ENCODE measurements around the gene CLIC4. TPM values are rescaled to one million over a fixed set of nuclear protein-coding genes. Genes with fewer than 3 reads are reported as not detected.

CLIC4 gene
- total and polyA plus RNA-seq, 9 of the 15 experiments (the other 6 are each of a cell fraction or from before 2014, with no cell fraction given) = 16.0 to 67.5 (median 38.4) TPM

DNA sequence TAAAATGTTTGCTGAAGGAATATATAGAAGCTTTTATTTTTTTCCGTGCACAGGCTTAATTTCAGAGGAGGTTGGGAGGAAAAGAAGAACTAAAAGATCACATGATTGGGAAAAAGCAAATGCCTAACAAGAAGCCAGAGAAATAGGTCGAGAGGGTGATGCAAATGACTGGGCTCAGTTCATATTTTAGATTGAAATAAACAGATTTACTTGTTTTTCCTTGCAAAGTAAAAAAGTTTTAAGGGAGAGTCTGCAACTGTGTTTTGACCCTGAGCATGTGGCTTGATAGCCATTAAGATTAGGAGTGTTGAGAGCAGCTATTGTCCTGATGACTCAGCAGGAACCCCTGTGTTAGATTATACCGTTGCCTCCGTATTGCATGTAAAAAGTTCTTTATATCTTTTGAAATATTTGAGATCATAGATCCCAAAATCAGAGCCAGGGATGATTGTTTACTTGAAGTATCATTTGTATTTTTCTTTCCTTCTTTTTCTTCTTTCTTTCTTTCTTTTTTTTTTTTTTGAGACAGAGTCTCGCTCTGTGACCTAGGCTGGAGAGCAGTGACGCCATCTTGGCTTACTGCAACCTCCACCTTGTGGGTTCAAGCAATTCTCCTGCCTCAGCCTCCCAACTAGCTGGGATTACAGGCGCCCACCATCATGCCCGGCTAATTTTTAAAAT is 20.2 kb downstream of the CLIC4 start (continued):
- TF ChIP-seq RBM17 (IDR thresholded peaks at IDR 0.05; ENCODE audit: borderline replicate concordance, low read depth, low read length) = no peak
- TF ChIP-seq, protein P1, sequence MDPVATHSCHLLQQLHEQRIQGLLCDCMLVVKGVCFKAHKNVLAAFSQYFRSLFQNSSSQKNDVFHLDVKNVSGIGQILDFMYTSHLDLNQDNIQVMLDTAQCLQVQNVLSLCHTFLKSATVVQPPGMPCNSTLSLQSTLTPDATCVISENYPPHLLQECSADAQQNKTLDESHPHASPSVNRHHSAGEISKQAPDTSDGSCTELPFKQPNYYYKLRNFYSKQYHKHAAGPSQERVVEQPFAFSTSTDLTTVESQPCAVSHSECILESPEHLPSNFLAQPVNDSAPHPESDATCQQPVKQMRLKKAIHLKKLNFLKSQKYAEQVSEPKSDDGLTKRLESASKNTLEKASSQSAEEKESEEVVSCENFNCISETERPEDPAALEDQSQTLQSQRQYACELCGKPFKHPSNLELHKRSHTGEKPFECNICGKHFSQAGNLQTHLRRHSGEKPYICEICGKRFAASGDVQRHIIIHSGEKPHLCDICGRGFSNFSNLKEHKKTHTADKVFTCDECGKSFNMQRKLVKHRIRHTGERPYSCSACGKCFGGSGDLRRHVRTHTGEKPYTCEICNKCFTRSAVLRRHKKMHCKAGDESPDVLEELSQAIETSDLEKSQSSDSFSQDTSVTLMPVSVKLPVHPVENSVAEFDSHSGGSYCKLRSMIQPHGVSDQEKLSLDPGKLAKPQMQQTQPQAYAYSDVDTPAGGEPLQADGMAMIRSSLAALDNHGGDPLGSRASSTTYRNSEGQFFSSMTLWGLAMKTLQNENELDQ (CRISPR knock-in tag; IDR thresholded peaks at IDR 0.05; ENCODE audit: borderline replicate concordance) = no peak
- TF ChIP-seq, protein P2, sequence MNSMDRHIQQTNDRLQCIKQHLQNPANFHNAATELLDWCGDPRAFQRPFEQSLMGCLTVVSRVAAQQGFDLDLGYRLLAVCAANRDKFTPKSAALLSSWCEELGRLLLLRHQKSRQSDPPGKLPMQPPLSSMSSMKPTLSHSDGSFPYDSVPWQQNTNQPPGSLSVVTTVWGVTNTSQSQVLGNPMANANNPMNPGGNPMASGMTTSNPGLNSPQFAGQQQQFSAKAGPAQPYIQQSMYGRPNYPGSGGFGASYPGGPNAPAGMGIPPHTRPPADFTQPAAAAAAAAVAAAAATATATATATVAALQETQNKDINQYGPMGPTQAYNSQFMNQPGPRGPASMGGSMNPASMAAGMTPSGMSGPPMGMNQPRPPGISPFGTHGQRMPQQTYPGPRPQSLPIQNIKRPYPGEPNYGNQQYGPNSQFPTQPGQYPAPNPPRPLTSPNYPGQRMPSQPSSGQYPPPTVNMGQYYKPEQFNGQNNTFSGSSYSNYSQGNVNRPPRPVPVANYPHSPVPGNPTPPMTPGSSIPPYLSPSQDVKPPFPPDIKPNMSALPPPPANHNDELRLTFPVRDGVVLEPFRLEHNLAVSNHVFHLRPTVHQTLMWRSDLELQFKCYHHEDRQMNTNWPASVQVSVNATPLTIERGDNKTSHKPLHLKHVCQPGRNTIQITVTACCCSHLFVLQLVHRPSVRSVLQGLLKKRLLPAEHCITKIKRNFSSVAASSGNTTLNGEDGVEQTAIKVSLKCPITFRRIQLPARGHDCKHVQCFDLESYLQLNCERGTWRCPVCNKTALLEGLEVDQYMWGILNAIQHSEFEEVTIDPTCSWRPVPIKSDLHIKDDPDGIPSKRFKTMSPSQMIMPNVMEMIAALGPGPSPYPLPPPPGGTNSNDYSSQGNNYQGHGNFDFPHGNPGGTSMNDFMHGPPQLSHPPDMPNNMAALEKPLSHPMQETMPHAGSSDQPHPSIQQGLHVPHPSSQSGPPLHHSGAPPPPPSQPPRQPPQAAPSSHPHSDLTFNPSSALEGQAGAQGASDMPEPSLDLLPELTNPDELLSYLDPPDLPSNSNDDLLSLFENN (IDR thresholded peaks at IDR 0.05; ENCODE audit: low read depth in 2 of 2, low read length in 2 of 2) = no peak
- TF ChIP-seq, protein P3, sequence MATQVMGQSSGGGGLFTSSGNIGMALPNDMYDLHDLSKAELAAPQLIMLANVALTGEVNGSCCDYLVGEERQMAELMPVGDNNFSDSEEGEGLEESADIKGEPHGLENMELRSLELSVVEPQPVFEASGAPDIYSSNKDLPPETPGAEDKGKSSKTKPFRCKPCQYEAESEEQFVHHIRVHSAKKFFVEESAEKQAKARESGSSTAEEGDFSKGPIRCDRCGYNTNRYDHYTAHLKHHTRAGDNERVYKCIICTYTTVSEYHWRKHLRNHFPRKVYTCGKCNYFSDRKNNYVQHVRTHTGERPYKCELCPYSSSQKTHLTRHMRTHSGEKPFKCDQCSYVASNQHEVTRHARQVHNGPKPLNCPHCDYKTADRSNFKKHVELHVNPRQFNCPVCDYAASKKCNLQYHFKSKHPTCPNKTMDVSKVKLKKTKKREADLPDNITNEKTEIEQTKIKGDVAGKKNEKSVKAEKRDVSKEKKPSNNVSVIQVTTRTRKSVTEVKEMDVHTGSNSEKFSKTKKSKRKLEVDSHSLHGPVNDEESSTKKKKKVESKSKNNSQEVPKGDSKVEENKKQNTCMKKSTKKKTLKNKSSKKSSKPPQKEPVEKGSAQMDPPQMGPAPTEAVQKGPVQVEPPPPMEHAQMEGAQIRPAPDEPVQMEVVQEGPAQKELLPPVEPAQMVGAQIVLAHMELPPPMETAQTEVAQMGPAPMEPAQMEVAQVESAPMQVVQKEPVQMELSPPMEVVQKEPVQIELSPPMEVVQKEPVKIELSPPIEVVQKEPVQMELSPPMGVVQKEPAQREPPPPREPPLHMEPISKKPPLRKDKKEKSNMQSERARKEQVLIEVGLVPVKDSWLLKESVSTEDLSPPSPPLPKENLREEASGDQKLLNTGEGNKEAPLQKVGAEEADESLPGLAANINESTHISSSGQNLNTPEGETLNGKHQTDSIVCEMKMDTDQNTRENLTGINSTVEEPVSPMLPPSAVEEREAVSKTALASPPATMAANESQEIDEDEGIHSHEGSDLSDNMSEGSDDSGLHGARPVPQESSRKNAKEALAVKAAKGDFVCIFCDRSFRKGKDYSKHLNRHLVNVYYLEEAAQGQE (IDR thresholded peaks at IDR 0.05; ENCODE audit: borderline replicate concordance) = no peak
- TF ChIP-seq, protein P3 (CRISPR knock-in tag; IDR thresholded peaks at IDR 0.05; ENCODE audit: low read depth) = 0 out of 2 replicates have a peak, but pooled peaks have one; percentile 37
- no peak for TF ChIP-seq CBX2 (IDR thresholded peaks at IDR 0.05; ENCODE audit: insufficient read depth, low read length, poor library complexity, severe bottlenecking)
- TF ChIP-seq ILF3 (IDR thresholded peaks at IDR 0.05; ENCODE audit: borderline replicate concordance) = 0 out of 2 replicates have a peak, but pooled peaks have one; percentile 50
- no peak for TF ChIP-seq ZNF431 (CRISPR knock-in tag; IDR thresholded peaks at IDR 0.05)
- TF ChIP-seq RBM14 (IDR thresholded peaks at IDR 0.05; ENCODE audit: borderline replicate concordance, insufficient read depth, low read depth, low read length) = no peak
- no peak for TF ChIP-seq SAFB2 (IDR thresholded peaks at IDR 0.05; ENCODE audit: borderline replicate concordance, low read depth, low read length, severe bottlenecking)
- no peak for TF ChIP-seq ZFP1 (CRISPR knock-in tag; IDR thresholded peaks at IDR 0.05)

All from K562 (cell line).